Left lung (tissue), 10 donors: ENCODE data around the gene IL17B. TPM values are rescaled to one million over a fixed set of nuclear protein-coding genes. Genes with fewer than 3 reads are reported as not detected.

ENCODE experiments used
- ATAC-seq: fragments of 200-7000 bp; cut with Tn5 transposase; one replicate; pipeline ENCODE4 v1.9.1; 2020; ENCODE audit warnings: moderate library complexity
- DNase-seq, 4 donors: peaks; one replicate each; pipeline ENCODE4 v3.0.0-alpha.2; 2013 to 2020
- H3K27ac ChIP-seq, 2 donors: fragments of 200-600 bp; sonication (generic) in 1 of 2; one replicate each; pipeline versions ENCODE4 v1.5.0 to v1.8.0; 2020 to 2021
- H3K27me3 ChIP-seq, 2 donors: fragments of 200-600 bp; sonication (generic) in 1 of 2; one replicate each; pipeline versions ENCODE4 v1.5.0 to v1.8.0; 2020 to 2021
- H3K36me3 ChIP-seq, 2 donors: fragments of 200-600 bp; sonication (generic) in 1 of 2; one replicate each; pipeline versions ENCODE4 v1.5.0 to v1.8.0; 2020 to 2021
- H3K4me1 ChIP-seq, 2 donors: fragments of 200-600 bp; one replicate each; pipeline ENCODE4 v1.8.0; 2021
- H3K4me3 ChIP-seq, 2 donors: fragments of 200-600 bp; sonication (generic) in 1 of 2; one replicate each; pipeline versions ENCODE4 v1.5.0 to v1.8.0; 2020 to 2021; ENCODE audit warnings: mild to moderate bottlenecking in 1 of 2
- H3K9me3 ChIP-seq, 2 donors: fragments of 200-600 bp; sonication (generic) in 1 of 2; one replicate each; pipeline versions ENCODE4 v1.5.0 to v1.8.0; 2020 to 2021
- CTCF ChIP-seq, 2 donors: fragments of 200-600 bp; sonication (generic) in 1 of 2; IDR thresholded peaks; one replicate each; pipeline versions ENCODE4 v1.5.0 to v1.8.0; 2021; ENCODE audit warnings: antibody characterized with exemption in 2 of 2
- intact Hi-C, 2 donors: fragments of 100-400 bp; cut with DNase I; formaldehyde crosslinking; loops; one replicate each; pipeline versions ENCODE4 v1.11.2 to v1.14.2; 2022
- polyA plus RNA-seq, 6 donors: library from polyadenylated mRNA; unstranded; fragments of 120-200 nt; gene quantifications; one replicate each; pipeline ENCODE4 v1.2.1, GENCODE V29; 2013; ENCODE audit not compliant: insufficient read length in 6 of 6
- total RNA-seq, 2 donors: library from RNA; stranded (reverse); fragmentation: NEBNext Ultra II Directional; extraction: Animal tissue kit (Norgen Biotek cat#: 25700); gene quantifications; one replicate each; pipeline ENCODE4 v1.2.1, GENCODE V29; 2021
- donor health status: DM: no; HTN: yes; CAD: no.
- donor health status: DM: no; HTN: no; CAD: no.

Gene IL17B
- total and polyA plus RNA-seq, 8 donors, result 0.42 to 1.9 (median 1.4) TPM; not detected in 1

GRCh38 chr5:149363936-149364335, 15.2 kb downstream of the IL17B start:
- no peaks in the 10 kb centered on the region for H3K9me3 ChIP-seq
- no peak for DNase-seq
- H3K4me1 ChIP-seq, result peaks cover 0 to 18% of the 10 kb centered on the region in 2 donors
- no peak overlapping the region for H3K4me3 ChIP-seq
- H3K27me3 ChIP-seq, result no peaks in the 10 kb centered on the region
- no peak for TF ChIP-seq CTCF (IDR thresholded peaks at IDR 0.05)
- ATAC-seq, result no peak
- no peaks in the 10 kb centered on the region for H3K36me3 ChIP-seq
- intact Hi-C loops, result no loop called here
- no peak overlapping the region for H3K27ac ChIP-seq

- DNase-seq (no peak), ATAC-seq (no peak)
- TF ChIP-seq CTCF (IDR thresholded peaks at IDR 0.05), result no peak
- no peaks in the 10 kb centered on the region for H3K9me3 ChIP-seq
- no peak overlapping the region for H3K27ac ChIP-seq
- H3K36me3 ChIP-seq, result no peaks in the 10 kb centered on the region
- intact Hi-C loops, result no loop called here
- H3K4me1 ChIP-seq, result peaks cover 0 to 23% of the 10 kb centered on the region in 2 donors
- no peaks in the 10 kb centered on the region for H3K27me3 ChIP-seq
- H3K4me3 ChIP-seq, result no peak overlapping the region
Observed at GRCh38 chr5:149363358-149363757, 15.7 kb downstream of the IL17B start.

DNA sequence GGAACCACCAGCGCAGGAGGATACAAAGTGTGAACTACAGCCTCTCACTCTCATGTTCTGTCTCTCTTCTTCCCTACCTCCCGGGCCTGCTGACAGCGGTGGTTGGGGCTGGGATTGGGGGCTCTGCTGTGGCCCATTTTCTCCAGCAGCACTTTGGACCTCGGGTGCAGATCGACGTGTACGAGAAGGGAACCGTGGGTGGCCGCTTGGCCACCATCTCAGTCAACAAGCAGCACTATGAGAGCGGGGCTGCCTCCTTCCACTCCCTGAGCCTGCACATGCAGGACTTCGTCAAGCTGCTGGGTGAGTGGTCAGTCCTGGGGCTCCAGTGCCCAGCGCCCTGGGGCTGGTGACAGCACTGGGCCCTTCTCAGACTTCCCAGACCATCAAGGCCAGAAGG, 16.6 kb downstream of the IL17B start:
- ATAC-seq (no peak), DNase-seq (no peak)
- TF ChIP-seq CTCF (IDR thresholded peaks at IDR 0.05), result no peak
- no peaks in the 10 kb centered on the region for H3K27me3 ChIP-seq
- H3K4me1 ChIP-seq, result peaks cover 0 to 28% of the 10 kb centered on the region in 2 donors
- no peaks in the 10 kb centered on the region for H3K36me3 ChIP-seq
- no peaks in the 10 kb centered on the region for H3K9me3 ChIP-seq
- intact Hi-C loops, result no loop called here
- H3K4me3 ChIP-seq, result no peak overlapping the region
- H3K27ac ChIP-seq, result no peak overlapping the region

- no peak for TF ChIP-seq CTCF (IDR thresholded peaks at IDR 0.05)
- Histone ChIP-seq H3K4me3 (no peak overlapping the region), H3K9me3 (no peaks in the 10 kb centered on the region), H3K4me1 (peaks cover 3 to 32% of the 10 kb centered on the region in 2 donors), H3K36me3 (peaks cover 0 to 7% of the 10 kb centered on the region in 2 donors), H3K27ac (peak overlapping the region in 1 of 2 donors; percentile 24), H3K27me3 (no peaks in the 10 kb centered on the region)
- ATAC-seq, result no peak
- DNase-seq, result no peak
- intact Hi-C loops, result no loop called here
Observed at GRCh38 chr5:149360272-149360671, 18.8 kb downstream of the IL17B start.

GRCh38 chr5:149358868-149359495, 20.1 kb downstream of the IL17B start:
- ATAC-seq, result no peak
- intact Hi-C loops, result no loop called here

More at GRCh38 chr5:149358868-149359495, 20.1 kb downstream of the IL17B start:
- no peak overlapping the region for H3K27ac ChIP-seq
- TF ChIP-seq CTCF (IDR thresholded peaks at IDR 0.05), result no peak
- H3K4me1 ChIP-seq, result peaks cover 3 to 32% of the 10 kb centered on the region in 2 donors
- no peaks in the 10 kb centered on the region for H3K27me3 ChIP-seq
- H3K36me3 ChIP-seq, result peaks cover 0 to 20% of the 10 kb centered on the region in 2 donors
- H3K4me3 ChIP-seq, result no peak overlapping the region
- no peaks in the 10 kb centered on the region for H3K9me3 ChIP-seq
- no peak for DNase-seq
